GM19397 (cell line): ENCODE measurements around the gene ARID3A.

Experiments used
- ATAC-seq: cut with Tn5 transposase; IDR thresholded peaks from one replicate; pipeline ENCODE4 v1.9.1; 2021; ENCODE audit warnings: mild to moderate bottlenecking, moderate library complexity; ENCODE audit not compliant: unreplicated experiment

The ARID3A gene

GRCh38 chr19:929203-929890, 3.5 kb downstream of the ARID3A start:
- ATAC-seq, result no peak

- no peak for ATAC-seq
These were observed 4.0 kb downstream of the ARID3A start for GRCh38 chr19:929891-930258.

- ATAC-seq, result no peak
These were observed 6.2 kb downstream of the ARID3A start for GRCh38 chr19:931860-932647.

GRCh38 chr19:932648-933552, 7.1 kb downstream of the ARID3A start:
- ATAC-seq, result no peak

- ATAC-seq, result no peak
These were observed 7.7 kb downstream of the ARID3A start for GRCh38 chr19:933553-933882.

- no peak for ATAC-seq
These were observed 8.5 kb downstream of the ARID3A start for GRCh38 chr19:934197-934840.

- no peak for ATAC-seq
These were observed 9.1 kb downstream of the ARID3A start for GRCh38 chr19:934865-935479.

- no peak for ATAC-seq
These were observed 10.3 kb downstream of the ARID3A start for GRCh38 chr19:936175-936546.

- no peak for ATAC-seq
These were observed 11.4 kb downstream of the ARID3A start for GRCh38 chr19:937259-937694.

- no peak for ATAC-seq
These were observed 12.5 kb downstream of the ARID3A start for GRCh38 chr19:938233-938923.

GRCh38 chr19:939439-939838, 13.6 kb downstream of the ARID3A start:
- ATAC-seq, result no peak

GRCh38 chr19:939922-940321, 14.1 kb downstream of the ARID3A start:
- no peak for ATAC-seq

- ATAC-seq, result no peak
These were observed 14.9 kb downstream of the ARID3A start for GRCh38 chr19:940591-941291.

- no peak for ATAC-seq
These were observed 15.7 kb downstream of the ARID3A start for GRCh38 chr19:941292-942132.

GRCh38 chr19:942133-942645, 16.4 kb downstream of the ARID3A start:
- ATAC-seq, result no peak

GRCh38 chr19:943551-944170, 17.8 kb downstream of the ARID3A start:
- no peak for ATAC-seq

GRCh38 chr19:944171-944567, 18.3 kb downstream of the ARID3A start:
- ATAC-seq, result no peak

- ATAC-seq, result no peak
These were observed 18.9 kb downstream of the ARID3A start for GRCh38 chr19:944663-945241.
